Sigmoid colon (tissue), 7 donors: ENCODE data around the gene SUGP1. TPM values are rescaled to one million over a fixed set of nuclear protein-coding genes. Genes with fewer than 3 reads are reported as not detected.
A peak's percentile ranks its signal among the peaks of the same experiment; 100 is the strongest.

ENCODE experiments used
- DNase-seq: peaks from one replicate; pipeline ENCODE4 v3.0.0-alpha.2; 2019
- H3K27ac ChIP-seq, 4 donors: fragments of 200-600 bp; sonication (generic); one replicate each; pipeline ENCODE4 v1.5.1; 2016 to 2019; ENCODE audit warnings: mild to moderate bottlenecking in 1 of 4
- H3K27me3 ChIP-seq, 3 donors: fragments of 200-600 bp; sonication (generic); one replicate each; pipeline ENCODE4 v1.5.1; 2019; ENCODE audit warnings: mild to moderate bottlenecking in 1 of 3
- H3K36me3 ChIP-seq, 4 donors: fragments of 200-600 bp; sonication (generic); one replicate each; pipeline ENCODE4 v1.5.1; 2016 to 2019
- H3K4me1 ChIP-seq, 4 donors: fragments of 200-600 bp; sonication (generic); one replicate each; pipeline ENCODE4 v1.5.1; 2017 to 2019
- H3K4me3 ChIP-seq, 4 donors: fragments of 200-600 bp; sonication (generic); one replicate each; pipeline ENCODE4 v1.5.1; 2017 to 2019; ENCODE audit warnings: mild to moderate bottlenecking in 2 of 4, moderate library complexity in 1 of 4
- H3K9me3 ChIP-seq, 4 donors: fragments of 200-600 bp in 3 of 4; sonication (generic) in 3 of 4; one replicate each; pipeline versions ENCODE4 v1.5.1 to v1.6.1; 2013 to 2019
- EP300 ChIP-seq, 4 donors: sonication (generic); formaldehyde crosslinking; IDR thresholded peaks; one replicate each; pipeline ENCODE4 v1.6.1; 2017; ENCODE audit warnings: antibody characterized with exemption in 4 of 4
- POLR2A ChIP-seq, 2 donors: fragments of 450-650 bp; IDR thresholded peaks; one replicate each; pipeline ENCODE4 v1.6.1; 2016; ENCODE audit warnings: antibody characterized with exemption in 2 of 2, mild to moderate bottlenecking in 2 of 2, moderate library complexity in 2 of 2
- POLR2AphosphoS5 ChIP-seq, 4 donors: sonication (generic); formaldehyde crosslinking; IDR thresholded peaks; one replicate each; pipeline ENCODE4 v1.6.1; 2017; ENCODE audit warnings: antibody characterized with exemption in 4 of 4
- WGBS, 2 donors: extraction: QIAGEN DNeasy Blood & Tissue Kit; methylation state at CpG; one replicate each; pipeline ENCODE4 v1.1.7; 2013; 5-methylcytosine and 5-hydroxymethylcytosine counted together
- intact Hi-C: fragments of 100-400 bp; cut with DNase I; formaldehyde crosslinking; loops from one replicate; pipeline ENCODE4 v1.15.1; 2023
- polyA plus RNA-seq, 3 donors: library from polyadenylated mRNA; stranded (reverse); fragments of 200-250 nt; gene quantifications; one replicate each; pipeline ENCODE4 v1.2.3, GENCODE V29; 2013
- total RNA-seq, 4 donors: library from RNA; depleted of rRNA; stranded (reverse); fragments of >200 nt; gene quantifications; one replicate each; pipeline ENCODE4 v1.1.0, GENCODE V29; 2016
- TF ChIP-seq, protein P1 (sequence below), 4 experiments: fragments of 450-650 bp in 3 of 4; fragments of 200-600 bp in 1 of 4; IDR thresholded peaks; one replicate each; pipeline ENCODE4 v1.5.1; 2016 to 2019; ENCODE audit warnings: antibody characterized with exemption in 4 of 4, mild to moderate bottlenecking in 3 of 4, moderate library complexity in 2 of 4
- donor health status: healthy with polysubstance abuse.
- donor health status: Bipolar disorder and iron deficiency.
- donor health status: healthy.

The SUGP1 gene
- total and polyA plus RNA-seq, 7 donors = 21.0 to 51.0 (median 32.1) TPM

DNA sequence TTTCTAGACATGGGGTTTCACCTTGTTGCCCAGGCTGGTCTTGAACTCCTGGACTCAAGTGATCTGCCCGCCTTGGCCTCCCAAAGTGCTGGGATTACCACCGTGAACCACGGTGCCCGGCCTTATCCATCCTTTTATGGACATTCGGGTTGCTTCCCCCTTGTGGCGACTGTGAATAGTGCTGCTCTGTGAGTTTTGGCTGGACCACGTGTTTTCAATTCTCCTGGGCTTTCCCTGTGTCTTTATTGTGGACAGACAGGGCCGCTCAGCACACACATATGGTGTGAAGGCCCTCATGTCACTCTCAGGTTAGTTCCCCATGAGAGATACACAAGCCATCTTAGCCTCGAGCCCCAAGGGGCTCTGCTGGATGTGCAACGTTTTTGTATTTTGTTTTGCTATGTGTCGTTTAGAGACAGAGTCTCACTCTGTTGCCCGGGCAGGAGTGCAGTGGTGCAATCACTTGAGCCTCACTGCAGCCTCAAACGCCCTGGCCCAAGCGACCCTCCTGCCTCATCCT is 40.8 kb upstream of the SUGP1 start:
- intact Hi-C loops = no loop called here
- peak overlapping the region in 3 of 4 donors; percentile 49 to 66 (median 57) for H3K27ac ChIP-seq
- H3K27me3 ChIP-seq = no peaks in the 10 kb centered on the region
- no peaks in the 10 kb centered on the region for H3K9me3 ChIP-seq
- 6 to 16% methylated on average over 14 of the region's 14 CpGs for WGBS, 2 donors
- TF ChIP-seq POLR2AphosphoS5 (IDR thresholded peaks at IDR 0.05) = peak in 2 of 4 donors; percentile 13 to 19
- no peak for TF ChIP-seq EP300 (IDR thresholded peaks at IDR 0.05)
- TF ChIP-seq, protein P1, sequence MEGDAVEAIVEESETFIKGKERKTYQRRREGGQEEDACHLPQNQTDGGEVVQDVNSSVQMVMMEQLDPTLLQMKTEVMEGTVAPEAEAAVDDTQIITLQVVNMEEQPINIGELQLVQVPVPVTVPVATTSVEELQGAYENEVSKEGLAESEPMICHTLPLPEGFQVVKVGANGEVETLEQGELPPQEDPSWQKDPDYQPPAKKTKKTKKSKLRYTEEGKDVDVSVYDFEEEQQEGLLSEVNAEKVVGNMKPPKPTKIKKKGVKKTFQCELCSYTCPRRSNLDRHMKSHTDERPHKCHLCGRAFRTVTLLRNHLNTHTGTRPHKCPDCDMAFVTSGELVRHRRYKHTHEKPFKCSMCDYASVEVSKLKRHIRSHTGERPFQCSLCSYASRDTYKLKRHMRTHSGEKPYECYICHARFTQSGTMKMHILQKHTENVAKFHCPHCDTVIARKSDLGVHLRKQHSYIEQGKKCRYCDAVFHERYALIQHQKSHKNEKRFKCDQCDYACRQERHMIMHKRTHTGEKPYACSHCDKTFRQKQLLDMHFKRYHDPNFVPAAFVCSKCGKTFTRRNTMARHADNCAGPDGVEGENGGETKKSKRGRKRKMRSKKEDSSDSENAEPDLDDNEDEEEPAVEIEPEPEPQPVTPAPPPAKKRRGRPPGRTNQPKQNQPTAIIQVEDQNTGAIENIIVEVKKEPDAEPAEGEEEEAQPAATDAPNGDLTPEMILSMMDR (IDR thresholded peaks at IDR 0.05) = peak; percentile 73 to 85 (median 80)
- no peak overlapping the region for H3K4me3 ChIP-seq
- peaks cover 5 to 23% (median 8%) of the 10 kb centered on the region in 4 donors for H3K36me3 ChIP-seq
- H3K4me1 ChIP-seq = peaks cover 0 to 14% (median 6%) of the 10 kb centered on the region in 4 donors
- peak; percentile 88 for DNase-seq

DNA sequence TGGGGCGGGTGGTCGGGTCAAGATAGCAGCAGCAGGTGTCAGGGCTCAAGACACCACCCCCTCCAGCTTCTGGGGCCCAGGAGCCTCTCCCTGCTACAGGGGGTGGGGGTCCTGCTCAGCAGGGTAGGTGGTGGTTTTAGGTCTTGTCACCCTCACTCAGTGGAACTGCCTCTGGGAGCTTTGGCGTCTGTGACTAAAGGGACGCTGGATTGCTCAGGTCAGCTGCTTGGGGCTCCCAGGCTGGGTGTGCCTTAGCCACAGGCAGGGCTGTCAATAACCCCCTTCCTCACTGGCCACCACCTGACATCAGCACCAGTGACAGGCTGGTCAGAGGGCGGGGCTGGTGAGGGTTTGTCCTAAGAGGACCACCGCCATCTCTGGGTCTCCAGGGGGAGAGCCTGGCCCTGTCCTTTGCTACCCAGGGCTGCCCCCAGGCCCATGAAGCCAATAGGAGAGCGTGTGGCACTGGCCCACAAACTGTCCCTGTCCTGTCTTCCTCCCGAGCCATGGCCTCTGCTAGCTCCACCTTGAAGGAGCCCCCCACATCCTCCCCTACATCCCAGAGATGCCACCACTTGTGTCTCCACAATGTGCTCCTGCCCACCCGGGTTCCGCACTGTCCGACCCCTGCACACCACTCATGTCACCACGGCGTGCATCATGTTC is 36.7 kb upstream of the SUGP1 start:
- Histone ChIP-seq H3K36me3 (peaks cover 45 to 64% (median 48%) of the 10 kb centered on the region in 4 donors), H3K9me3 (no peaks in the 10 kb centered on the region), H3K27me3 (no peaks in the 10 kb centered on the region), H3K27ac (no peak overlapping the region), H3K4me1 (peaks cover 0 to 8% (median 4%) of the 10 kb centered on the region in 4 donors), H3K4me3 (no peak overlapping the region)
- 90 to 93% methylated on average over 13 of the region's 13 CpGs for WGBS, 2 donors
- no peak for DNase-seq
- TF ChIP-seq, protein P1 (IDR thresholded peaks at IDR 0.05) = no peak
- TF ChIP-seq POLR2AphosphoS5 (IDR thresholded peaks at IDR 0.05) (no peak), POLR2A (IDR thresholded peaks at IDR 0.05) (no peak), EP300 (IDR thresholded peaks at IDR 0.05) (no peak)
- intact Hi-C loops = loop anchor here (5.0 kb wide), 1 partner anchor 35 kb away; the partner anchor contains the start of genes MAU2 and SUGP1

DNA sequence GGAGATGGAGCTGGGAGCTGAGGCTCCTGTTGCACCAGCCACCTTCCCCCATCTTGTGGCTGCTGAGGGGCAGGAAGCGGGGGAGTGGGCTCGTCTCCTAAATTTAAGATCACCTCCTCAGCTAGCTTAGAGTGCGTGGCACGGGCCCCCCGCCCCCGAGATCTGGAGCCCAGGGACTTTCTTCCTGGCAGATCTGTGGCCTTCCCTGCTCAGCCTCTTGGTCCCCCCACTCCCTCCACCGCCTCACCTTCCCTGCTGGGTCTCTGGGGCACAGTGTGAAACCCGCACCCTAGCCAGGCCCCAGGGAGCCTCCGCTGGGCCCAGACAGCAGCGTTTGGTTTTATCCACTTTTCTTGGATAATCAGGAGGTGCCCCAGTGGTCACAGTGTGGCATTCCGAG is 36.2 kb upstream of the SUGP1 start:
- Histone ChIP-seq H3K4me1 (peaks cover 0 to 8% (median 4%) of the 10 kb centered on the region in 4 donors), H3K27me3 (no peaks in the 10 kb centered on the region), H3K27ac (no peak overlapping the region), H3K9me3 (no peaks in the 10 kb centered on the region), H3K36me3 (peaks cover 49 to 69% (median 51%) of the 10 kb centered on the region in 4 donors), H3K4me3 (no peak overlapping the region)
- TF ChIP-seq POLR2A (IDR thresholded peaks at IDR 0.05) = no peak
- TF ChIP-seq, protein P1 (IDR thresholded peaks at IDR 0.05) = no peak
- no peak for TF ChIP-seq POLR2AphosphoS5 (IDR thresholded peaks at IDR 0.05)
- TF ChIP-seq EP300 (IDR thresholded peaks at IDR 0.05) = no peak
- WGBS, 2 donors = 94 to 95% methylated on average over 11 of the region's 11 CpGs
- intact Hi-C loops = loop anchor here (5.0 kb wide), 1 partner anchor 34 kb away; the partner anchor contains the start of genes MAU2 and SUGP1
- no peak for DNase-seq

DNA sequence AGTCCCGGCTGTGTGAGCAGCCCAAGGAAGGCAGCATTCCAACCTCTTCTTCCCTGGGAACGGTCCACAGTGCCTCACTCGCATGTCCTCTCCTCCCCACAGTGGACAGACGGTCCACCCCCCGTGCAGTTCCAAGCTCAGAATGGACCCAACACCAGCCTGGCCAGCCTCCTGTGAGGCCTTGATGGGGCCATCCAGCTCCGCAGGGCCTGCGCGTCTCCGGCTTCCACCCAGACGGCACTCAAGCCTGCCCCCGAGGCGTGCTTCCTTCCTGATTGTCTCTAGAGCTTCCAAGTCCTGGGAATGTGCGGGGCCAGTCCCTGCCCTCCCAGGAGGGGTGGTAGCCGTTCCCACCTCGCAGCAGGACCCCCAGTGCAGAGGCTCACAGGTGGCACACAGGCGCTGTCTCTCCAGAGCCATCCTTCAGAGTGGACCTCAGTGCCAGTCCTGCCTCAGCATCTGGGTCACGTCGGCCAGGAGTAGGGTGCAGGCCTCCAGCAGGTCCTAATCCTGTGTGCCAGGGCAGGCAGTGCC is 35.4 kb upstream of the SUGP1 start:
- Histone ChIP-seq H3K27ac (no peak overlapping the region), H3K36me3 (peaks cover 51 to 77% (median 53%) of the 10 kb centered on the region in 4 donors), H3K9me3 (no peaks in the 10 kb centered on the region), H3K4me1 (peaks cover 0 to 2% (median under 1%) of the 10 kb centered on the region in 4 donors), H3K4me3 (no peak overlapping the region), H3K27me3 (no peaks in the 10 kb centered on the region)
- DNase-seq = no peak
- TF ChIP-seq POLR2A (IDR thresholded peaks at IDR 0.05) (no peak), POLR2AphosphoS5 (IDR thresholded peaks at IDR 0.05) (no peak)
- TF ChIP-seq, protein P1 (IDR thresholded peaks at IDR 0.05) = no peak
- 93 to 95% methylated on average over 18 of the region's 18 CpGs for WGBS, 2 donors
- intact Hi-C loops = loop anchor here (5.0 kb wide), 1 partner anchor 33 kb away; the partner anchor contains the start of genes MAU2 and SUGP1
